GM10266 (cell line): ENCODE results near the gene NUAK1.

Experiments
- DNase-seq: peaks from one replicate; pipeline ENCODE4 v3.0.0; 2012; ENCODE audit errors: extremely low spot score
- TF ChIP-seq, protein P1 (sequence below): IDR thresholded peaks from 2 replicates; pipeline ENCODE4 v1.5.1; 2012; ENCODE audit warnings: mild to moderate bottlenecking, low read depth; ENCODE audit not compliant: control insufficient read depth, insufficient read depth; ENCODE audit errors: missing control alignments

The NUAK1 gene

DNA sequence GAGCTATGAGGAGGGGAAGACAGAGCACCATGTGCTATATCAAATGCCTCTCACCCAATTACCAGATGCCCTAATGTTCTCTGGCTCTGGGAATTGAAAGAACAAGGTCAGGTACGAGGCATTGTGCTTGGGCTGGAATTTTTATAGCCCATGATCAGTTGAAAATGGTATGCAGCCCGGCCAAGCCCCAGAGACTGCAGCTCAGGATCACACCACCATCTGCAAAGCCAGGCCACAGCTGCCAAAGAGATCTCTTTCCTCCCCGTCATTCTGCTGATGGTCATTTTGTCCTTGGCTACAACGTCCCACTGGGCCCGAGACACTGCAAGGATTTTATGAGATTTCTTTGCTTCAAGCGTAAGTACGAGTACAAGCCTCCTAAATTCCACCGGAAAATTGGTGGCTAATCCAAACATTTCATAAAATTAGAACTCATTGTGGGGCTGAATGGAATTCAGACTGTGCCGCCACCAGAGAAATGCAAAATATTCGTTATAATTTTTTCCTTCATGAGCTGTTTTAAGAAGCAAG is 15.1 kb downstream of the NUAK1 start:
- DNase-seq = no peak
- TF ChIP-seq, protein P1, sequence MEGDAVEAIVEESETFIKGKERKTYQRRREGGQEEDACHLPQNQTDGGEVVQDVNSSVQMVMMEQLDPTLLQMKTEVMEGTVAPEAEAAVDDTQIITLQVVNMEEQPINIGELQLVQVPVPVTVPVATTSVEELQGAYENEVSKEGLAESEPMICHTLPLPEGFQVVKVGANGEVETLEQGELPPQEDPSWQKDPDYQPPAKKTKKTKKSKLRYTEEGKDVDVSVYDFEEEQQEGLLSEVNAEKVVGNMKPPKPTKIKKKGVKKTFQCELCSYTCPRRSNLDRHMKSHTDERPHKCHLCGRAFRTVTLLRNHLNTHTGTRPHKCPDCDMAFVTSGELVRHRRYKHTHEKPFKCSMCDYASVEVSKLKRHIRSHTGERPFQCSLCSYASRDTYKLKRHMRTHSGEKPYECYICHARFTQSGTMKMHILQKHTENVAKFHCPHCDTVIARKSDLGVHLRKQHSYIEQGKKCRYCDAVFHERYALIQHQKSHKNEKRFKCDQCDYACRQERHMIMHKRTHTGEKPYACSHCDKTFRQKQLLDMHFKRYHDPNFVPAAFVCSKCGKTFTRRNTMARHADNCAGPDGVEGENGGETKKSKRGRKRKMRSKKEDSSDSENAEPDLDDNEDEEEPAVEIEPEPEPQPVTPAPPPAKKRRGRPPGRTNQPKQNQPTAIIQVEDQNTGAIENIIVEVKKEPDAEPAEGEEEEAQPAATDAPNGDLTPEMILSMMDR = no peak

DNA sequence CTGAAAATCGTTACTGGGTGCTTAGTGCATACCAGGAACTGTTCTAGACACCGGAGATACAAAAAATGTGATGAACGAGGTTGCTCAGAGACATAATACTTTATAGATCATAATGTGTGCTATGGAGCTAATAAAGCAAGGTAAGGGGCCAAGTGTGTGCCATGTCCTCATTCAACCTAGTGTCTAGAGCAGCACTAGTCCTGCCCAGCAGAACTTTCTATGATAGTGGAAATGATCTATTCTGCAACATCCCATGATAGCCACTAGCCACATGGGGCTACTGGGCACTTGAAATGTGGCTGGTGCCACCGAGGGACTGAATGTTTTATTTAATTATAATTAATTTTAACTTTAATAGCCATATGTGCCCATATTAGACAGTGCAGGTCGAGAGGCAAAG is 15.6 kb downstream of the NUAK1 start:
- TF ChIP-seq, protein P1 = no peak

DNA sequence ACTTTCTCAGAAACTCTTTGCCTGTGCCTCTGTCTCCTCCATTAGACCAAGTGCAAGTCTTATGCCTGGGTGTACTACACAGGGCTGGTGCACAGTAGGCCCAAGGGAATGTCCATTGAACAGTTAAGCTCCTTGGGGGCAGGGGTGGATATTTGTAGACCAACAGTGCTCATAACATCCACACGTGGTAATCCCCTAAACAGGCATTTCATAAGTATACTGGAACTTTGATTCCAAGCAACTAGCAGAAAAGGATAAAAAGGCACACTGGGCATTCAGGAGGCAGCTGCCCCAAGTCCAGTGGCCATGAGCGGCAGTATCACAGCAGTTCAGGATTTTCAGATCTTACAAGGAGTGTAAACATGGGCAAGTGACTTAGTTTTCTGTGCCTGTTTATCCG is 16.8 kb downstream of the NUAK1 start:
- TF ChIP-seq, protein P1 = no peak
- DNase-seq = no peak

More for the DNA sequence above, 15.6 kb downstream of the NUAK1 start:
- DNase-seq = no peak

DNA sequence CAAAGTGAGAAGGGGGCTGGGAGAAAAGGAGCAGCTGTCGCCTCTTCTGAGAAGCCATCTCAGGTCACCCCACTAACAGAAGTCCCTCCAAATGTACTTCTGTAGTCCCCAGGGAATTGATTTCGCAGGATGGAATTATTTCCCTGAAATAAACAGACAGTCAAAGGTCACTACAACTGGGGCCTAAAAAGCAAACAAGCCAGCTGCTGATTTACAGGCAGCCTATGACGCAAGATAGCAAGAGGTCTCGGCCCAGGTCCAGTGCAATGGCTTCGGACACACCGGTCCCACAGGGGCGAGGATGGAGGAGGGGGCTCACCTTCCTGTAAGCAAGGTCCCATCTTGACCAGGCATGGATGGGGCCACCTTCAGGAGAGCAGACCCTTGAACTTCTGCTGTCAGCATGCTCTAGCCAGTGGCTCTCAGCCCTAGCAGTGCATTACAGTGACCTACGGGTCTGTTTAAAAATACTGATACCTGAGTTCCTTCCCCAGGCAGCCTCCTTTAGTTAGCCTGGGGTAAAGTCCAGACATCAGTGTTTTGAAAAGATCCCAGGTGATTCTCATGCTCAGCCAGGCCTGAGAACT is 18.1 kb downstream of the NUAK1 start:
- TF ChIP-seq, protein P1 = no peak
- no peak for DNase-seq

DNA sequence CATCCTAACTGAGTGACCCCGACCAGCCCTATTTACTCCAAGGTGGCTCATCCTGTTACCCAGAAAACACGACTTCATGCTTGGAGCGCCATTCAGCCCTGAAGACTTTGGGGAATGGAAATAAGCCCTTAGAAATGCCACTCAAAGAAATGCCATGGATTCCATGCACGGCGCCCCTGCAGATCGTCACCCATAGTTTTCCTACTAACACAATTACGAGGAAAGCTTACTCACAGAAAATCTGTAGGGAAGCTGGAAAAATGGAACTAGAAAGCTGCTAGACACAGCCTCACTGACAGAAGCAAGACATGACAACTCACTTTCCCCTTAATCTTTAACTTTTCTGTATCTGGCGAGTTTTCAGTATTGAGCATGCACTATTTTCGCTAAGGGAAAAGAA is 19.5 kb downstream of the NUAK1 start:
- no peak for DNase-seq
- TF ChIP-seq, protein P1 = no peak

DNA sequence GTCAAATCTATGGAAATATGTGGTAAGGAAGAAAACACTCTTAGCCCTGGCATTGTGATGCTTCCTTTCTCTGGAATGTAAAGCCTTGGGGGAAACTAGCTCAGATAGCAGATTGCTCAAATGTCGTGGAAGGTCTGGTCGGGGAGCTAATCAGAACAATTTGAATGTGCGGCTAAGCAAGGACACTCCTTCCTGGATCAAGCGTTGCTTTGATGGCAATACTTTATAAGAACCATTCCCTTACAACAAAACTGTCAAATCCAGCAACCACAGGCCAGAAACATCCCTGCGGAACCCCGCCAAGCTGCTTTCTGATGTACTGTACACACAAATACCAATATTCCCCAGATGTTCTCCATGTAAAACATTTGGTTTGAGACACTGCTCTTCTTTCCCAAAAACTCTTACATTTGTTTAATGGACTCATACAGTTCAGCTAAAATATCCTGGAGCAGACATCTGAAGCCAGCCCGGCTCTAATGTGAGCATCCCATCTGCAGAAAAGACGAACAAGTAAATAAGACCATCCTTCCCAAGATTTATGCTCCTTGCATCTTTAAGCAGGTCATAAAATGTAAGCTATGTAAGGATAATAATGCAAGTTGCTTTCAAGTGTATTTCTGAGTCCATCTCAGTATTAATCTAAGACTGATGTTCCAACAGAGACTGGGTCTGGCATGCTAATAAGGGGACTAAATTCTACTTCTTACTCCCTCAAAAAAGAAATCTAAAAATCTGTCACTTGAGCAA is 20.2 kb downstream of the NUAK1 start:
- TF ChIP-seq, protein P1 = no peak
- DNase-seq = no peak

DNA sequence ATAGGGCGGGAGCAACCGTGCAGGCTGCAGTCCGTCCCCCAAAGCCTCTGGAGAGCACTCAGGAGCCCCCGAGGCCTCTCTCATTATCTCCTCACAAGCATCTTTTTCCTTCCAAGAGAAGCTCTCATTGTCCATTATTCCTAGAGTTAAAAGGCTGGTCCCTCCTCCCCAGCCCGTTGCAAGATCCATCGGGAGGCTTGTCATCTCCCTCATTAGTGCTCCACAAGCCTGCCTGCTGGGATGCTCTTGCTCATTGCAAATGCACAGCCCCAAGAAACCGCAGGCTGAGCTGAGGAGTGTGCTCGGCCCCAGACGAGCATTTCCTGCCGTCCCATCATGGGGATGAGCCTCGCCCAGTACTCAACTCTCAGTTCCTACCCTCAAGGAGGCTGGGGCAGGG is 23.3 kb downstream of the NUAK1 start:
- TF ChIP-seq, protein P1 = no peak
- no peak for DNase-seq
